GM12801 (cell line): Measurements from ENCODE around the gene BCO2.

Experiments
- CTCF ChIP-seq: IDR thresholded peaks from one replicate; pipeline ENCODE4 v1.5.1; 2011; ENCODE audit warnings: control low read depth; ENCODE audit not compliant: insufficient read length; ENCODE audit errors: extremely low read depth

Gene BCO2

GRCh38 chr11:112241486-112241885 is 66.2 kb downstream of the BCO2 start:
- no peak for TF ChIP-seq CTCF

- TF ChIP-seq CTCF = no peak
Measured at GRCh38 chr11:112247201-112247600, 71.9 kb downstream of the BCO2 start.

- no peak for TF ChIP-seq CTCF
Measured at GRCh38 chr11:112248201-112248600, 72.9 kb downstream of the BCO2 start.

- TF ChIP-seq CTCF = no peak
Measured at GRCh38 chr11:112249871-112250610, 74.7 kb downstream of the BCO2 start.

GRCh38 chr11:112253605-112254242 is 78.4 kb downstream of the BCO2 start:
- TF ChIP-seq CTCF = no peak

GRCh38 chr11:112255067-112255720 is 79.9 kb downstream of the BCO2 start:
- TF ChIP-seq CTCF = no peak

GRCh38 chr11:112260490-112260889 is 85.2 kb downstream of the BCO2 start, which contains the start of gene PLET1:
Gene PLET1 (minus strand): TSS chr11:112260860. CDS start chr11:112260589, 271 bp downstream.
- TF ChIP-seq CTCF = no peak
